ENCODE results near the gene LRP6. TPM values are rescaled to one million over a fixed set of nuclear protein-coding genes. Genes with fewer than 3 reads are reported as not detected.

LRP6 gene
- total RNA-seq, 2 donors from 2014 or later, result 23.1 to 26.7 TPM

GRCh38 chr12:12201274-12201758 lies 65.5 kb downstream of the LRP6 start:
- no peaks in the 10 kb centered on the region for H3K36me3 ChIP-seq (replicated peaks in 1 of 2; ENCODE audit: insufficient read depth in 1 of 2, low read depth in 2 of 2)
- no peak for ATAC-seq
- DNase-seq, result no peak
- TF ChIP-seq POLR2A (IDR thresholded peaks at IDR 0.05), result no peak
- no peak for TF ChIP-seq CTCF (IDR thresholded peaks at IDR 0.05)
- no peaks in the 10 kb centered on the region for H3K27me3 ChIP-seq
- no peak overlapping the region for H3K4me3 ChIP-seq
- no peaks in the 10 kb centered on the region for H3K9me3 ChIP-seq
- no peaks in the 10 kb centered on the region for H3K4me1 ChIP-seq
- H3K27ac ChIP-seq, result no peak overlapping the region
- intact Hi-C loops (cut with DNase I), result no loop called here
- WGBS, 2 donors, result 90 to 96% methylated on average over 3 of the region's 3 CpGs

- no peaks in the 10 kb centered on the region for H3K27me3 ChIP-seq
- H3K4me1 ChIP-seq, result no peaks in the 10 kb centered on the region
- 93 to 97% methylated on average over 2 of the region's 2 CpGs for WGBS, 2 donors
- no peaks in the 10 kb centered on the region for H3K9me3 ChIP-seq
- no peak for TF ChIP-seq CTCF (IDR thresholded peaks at IDR 0.05)
- TF ChIP-seq POLR2A (IDR thresholded peaks at IDR 0.05), result no peak
- intact Hi-C loops (cut with DNase I), result no loop called here
- ATAC-seq, result no peak
- no peak overlapping the region for H3K4me3 ChIP-seq
- DNase-seq, result no peak
- no peak overlapping the region for H3K27ac ChIP-seq
- H3K36me3 ChIP-seq (replicated peaks in 1 of 2; ENCODE audit: insufficient read depth in 1 of 2, low read depth in 2 of 2), result no peaks in the 10 kb centered on the region
These were observed 66.5 kb downstream of the LRP6 start for GRCh38 chr12:12200363-12200762.

- 93 to 100% methylated on average over 1 of the region's 1 CpG for WGBS, 2 donors
- no peaks in the 10 kb centered on the region for H3K9me3 ChIP-seq
- no peak overlapping the region for H3K4me3 ChIP-seq
- H3K27ac ChIP-seq, result no peak overlapping the region
- TF ChIP-seq CTCF (IDR thresholded peaks at IDR 0.05), result no peak
- TF ChIP-seq POLR2A (IDR thresholded peaks at IDR 0.05), result no peak
- ATAC-seq, result no peak
- no peaks in the 10 kb centered on the region for H3K36me3 ChIP-seq (replicated peaks in 1 of 2; ENCODE audit: insufficient read depth in 1 of 2, low read depth in 2 of 2)
- no peaks in the 10 kb centered on the region for H3K27me3 ChIP-seq
- no peaks in the 10 kb centered on the region for H3K4me1 ChIP-seq
- DNase-seq, result no peak
- intact Hi-C loops (cut with DNase I), result no loop called here
These were observed 68.7 kb downstream of the LRP6 start for GRCh38 chr12:12198124-12198523.

- no peak for DNase-seq
- no peaks in the 10 kb centered on the region for H3K36me3 ChIP-seq (replicated peaks in 1 of 2; ENCODE audit: insufficient read depth in 1 of 2, low read depth in 2 of 2)
- H3K27me3 ChIP-seq, result no peaks in the 10 kb centered on the region
- intact Hi-C loops (cut with DNase I), result no loop called here
- no peaks in the 10 kb centered on the region for H3K9me3 ChIP-seq
- ATAC-seq, result no peak
- no peak overlapping the region for H3K4me3 ChIP-seq
- 39 to 46% methylated on average over 1 of the region's 1 CpG for WGBS, 2 donors
- H3K4me1 ChIP-seq, result no peaks in the 10 kb centered on the region
- H3K27ac ChIP-seq, result no peak overlapping the region
- no peak for TF ChIP-seq POLR2A (IDR thresholded peaks at IDR 0.05)
- TF ChIP-seq CTCF (IDR thresholded peaks at IDR 0.05), result no peak
These were observed 69.7 kb downstream of the LRP6 start for GRCh38 chr12:12197128-12197527.

GRCh38 chr12:12195516-12195915 lies 71.3 kb downstream of the LRP6 start:
- Histone ChIP-seq H3K4me3 (no peak overlapping the region), H3K4me1 (no peaks in the 10 kb centered on the region), H3K27ac (no peak overlapping the region), H3K36me3 (replicated peaks in 1 of 2; ENCODE audit: insufficient read depth in 1 of 2, low read depth in 2 of 2) (no peaks in the 10 kb centered on the region), H3K9me3 (no peaks in the 10 kb centered on the region), H3K27me3 (no peaks in the 10 kb centered on the region)
- 78 to 96% methylated on average over 1 of the region's 1 CpG for WGBS, 2 donors
- TF ChIP-seq CTCF (IDR thresholded peaks at IDR 0.05) (no peak), POLR2A (IDR thresholded peaks at IDR 0.05) (no peak)
- no peak for DNase-seq
- ATAC-seq, result no peak
- intact Hi-C loops (cut with DNase I), result no loop called here
